GM12873 (cell line): Measurements from ENCODE around the gene SLC26A2.

Experiments used
- CTCF ChIP-seq: IDR thresholded peaks from 2 replicates; pipeline ENCODE4 v1.5.1; 2012; ENCODE audit warnings: low read depth, mild to moderate bottlenecking, moderate library complexity, low read length, control low read depth; ENCODE audit not compliant: insufficient read depth; ENCODE audit errors: missing control alignments

The SLC26A2 gene

GRCh38 chr5:149932445-149933350, 27.9 kb upstream of the SLC26A2 start:
- no peak for TF ChIP-seq CTCF

GRCh38 chr5:149935431-149935901, 25.1 kb upstream of the SLC26A2 start:
- TF ChIP-seq CTCF = no peak

GRCh38 chr5:149936044-149936699, 24.4 kb upstream of the SLC26A2 start:
- no peak for TF ChIP-seq CTCF

- no peak for TF ChIP-seq CTCF
Observed at GRCh38 chr5:149936700-149937091, 23.9 kb upstream of the SLC26A2 start.

DNA sequence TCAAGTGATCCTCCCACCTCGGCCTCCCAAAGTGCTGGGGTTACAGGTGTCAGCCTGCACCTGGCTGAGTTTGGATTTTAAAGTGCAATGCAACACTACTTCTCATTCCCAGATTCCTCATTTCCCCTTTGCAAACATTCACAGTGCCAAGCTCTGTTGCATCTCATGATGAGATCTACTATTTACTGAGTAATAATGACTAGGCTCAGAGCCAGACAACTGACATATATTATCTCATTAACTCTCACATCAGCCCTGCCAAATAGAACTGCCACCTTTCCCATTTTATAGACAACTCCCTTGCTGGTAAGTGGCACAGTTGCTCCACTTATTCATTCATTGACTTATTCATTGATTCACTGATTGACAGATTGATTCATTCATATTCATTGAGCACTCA, 22.9 kb upstream of the SLC26A2 start:
- TF ChIP-seq CTCF = no peak

GRCh38 chr5:149938279-149938678, 22.3 kb upstream of the SLC26A2 start:
- no peak for TF ChIP-seq CTCF

DNA sequence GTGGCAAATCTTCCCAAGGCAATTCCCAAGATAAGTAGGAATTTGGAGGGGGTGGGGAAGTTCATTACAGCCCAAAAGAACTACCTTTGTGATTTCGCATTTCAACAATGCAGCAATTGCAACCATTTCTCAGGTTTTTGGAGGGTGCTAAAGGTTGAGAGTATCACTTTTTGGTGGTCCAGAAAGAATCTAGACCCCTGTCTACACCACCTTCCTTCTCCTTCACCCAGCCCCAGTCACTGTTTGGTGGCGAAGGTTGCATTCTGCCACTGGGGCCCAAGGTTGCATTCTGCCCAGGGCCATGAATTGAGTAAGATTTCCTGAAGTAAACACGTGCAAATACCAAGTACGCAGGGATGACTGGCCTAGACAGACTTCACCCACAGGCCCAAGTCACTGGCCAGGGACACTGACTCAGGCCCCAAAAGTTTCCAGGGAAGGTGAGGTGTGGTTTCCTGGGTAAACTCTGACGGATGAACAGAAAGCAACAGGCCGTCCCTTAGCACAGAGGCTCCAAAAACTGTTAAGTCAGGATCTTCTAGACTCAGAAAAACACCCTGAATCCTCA, 21.7 kb upstream of the SLC26A2 start:
- TF ChIP-seq CTCF = no peak
